AG09309 (cell line): ENCODE measurements around the gene HOMER1.
"Not testable (repeated sequence)": the region's sequence is repeated elsewhere in the genome, so short reads cannot be mapped to it uniquely, and the experiment has no call there.

Experiments
- DNase-seq: peaks from one replicate; pipeline ENCODE4 v3.0.0-alpha.2; 2010; ENCODE audit warnings: low read depth
- H3K4me3 ChIP-seq: 2 replicates; pipeline ENCODE4 v1.5.1; 2011; ENCODE audit warnings: mild to moderate bottlenecking, low read depth, low read length, moderate library complexity; ENCODE audit not compliant: control insufficient read depth
- CTCF ChIP-seq: IDR thresholded peaks from 2 replicates; pipeline ENCODE4 v1.5.1; 2011; ENCODE audit warnings: mild to moderate bottlenecking, low read depth, low read length, inconsistent platforms; ENCODE audit not compliant: insufficient read depth, control insufficient read depth; ENCODE audit errors: missing control alignments

Gene HOMER1

GRCh38 chr5:79399046-79399445 is 114.9 kb downstream of the HOMER1 start:
- H3K4me3 ChIP-seq = no peak overlapping the region
- no peak for TF ChIP-seq CTCF
- DNase-seq = no peak

GRCh38 chr5:79397080-79397479 is 116.9 kb downstream of the HOMER1 start:
- H3K4me3 ChIP-seq = no peak overlapping the region
- no peak for TF ChIP-seq CTCF
- no peak for DNase-seq

- H3K4me3 ChIP-seq = no peak overlapping the region
- no peak for TF ChIP-seq CTCF
- DNase-seq = no peak
These were observed 117.7 kb downstream of the HOMER1 start for GRCh38 chr5:79396265-79396664.

GRCh38 chr5:79395296-79395695 is 118.6 kb downstream of the HOMER1 start:
- no peak for DNase-seq
- H3K4me3 ChIP-seq = no peak overlapping the region
- no peak for TF ChIP-seq CTCF

- no peak for TF ChIP-seq CTCF
- no peak for DNase-seq
- no peak overlapping the region for H3K4me3 ChIP-seq
These were observed 121.2 kb downstream of the HOMER1 start for GRCh38 chr5:79392776-79393175.

- TF ChIP-seq CTCF = no peak
- H3K4me3 ChIP-seq = no peak overlapping the region
- DNase-seq = no peak
These were observed 127.3 kb downstream of the HOMER1 start for GRCh38 chr5:79386679-79387078.

- not testable (repeated sequence) for DNase-seq, H3K4me3 ChIP-seq
These were observed 128.8 kb downstream of the HOMER1 start for GRCh38 chr5:79385126-79385525.
